GM19035 (cell line): ENCODE results near the gene RTP5.

Source experiments
- ATAC-seq: cut with Tn5 transposase; IDR thresholded peaks from one replicate; pipeline ENCODE4 v1.9.1; 2021; ENCODE audit not compliant: unreplicated experiment

RTP5 gene

GRCh38 chr2:241885946-241886643, 16.6 kb downstream of the RTP5 start:
- ATAC-seq: no peak

DNA sequence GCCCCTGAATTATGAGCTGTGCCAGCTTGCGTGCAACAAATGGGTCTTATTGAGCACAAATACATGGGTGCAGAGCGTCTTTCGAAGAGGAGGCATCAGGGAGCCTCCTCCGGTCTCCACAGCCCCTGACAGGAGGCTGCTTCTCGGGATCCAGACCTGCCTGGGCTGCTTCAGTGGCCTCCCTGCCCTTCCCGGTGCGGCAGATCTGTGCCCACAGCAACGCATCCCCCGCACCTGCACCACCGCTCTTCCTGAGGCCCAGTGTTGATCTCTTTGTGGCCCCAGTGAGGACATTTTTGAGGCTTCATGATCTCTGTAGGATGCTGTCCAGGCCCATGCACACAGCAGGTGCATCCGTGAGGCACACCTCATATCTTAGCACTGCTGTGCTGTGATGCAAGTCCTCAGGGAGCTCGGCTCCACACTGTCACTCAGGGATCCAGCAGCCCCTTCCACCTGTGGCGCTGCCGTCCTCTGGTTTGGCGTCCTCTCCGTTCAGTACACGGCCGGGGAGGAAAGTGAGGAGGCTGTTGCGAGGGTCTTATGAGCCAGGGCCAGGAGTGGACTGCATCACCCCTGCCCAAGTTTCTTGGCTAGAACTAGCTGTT, 17.4 kb downstream of the RTP5 start:
- no peak for ATAC-seq

- no peak for ATAC-seq
These were observed 18.4 kb downstream of the RTP5 start for GRCh38 chr2:241887806-241888522.

GRCh38 chr2:241888641-241889040, 19.1 kb downstream of the RTP5 start:
- no peak for ATAC-seq

DNA sequence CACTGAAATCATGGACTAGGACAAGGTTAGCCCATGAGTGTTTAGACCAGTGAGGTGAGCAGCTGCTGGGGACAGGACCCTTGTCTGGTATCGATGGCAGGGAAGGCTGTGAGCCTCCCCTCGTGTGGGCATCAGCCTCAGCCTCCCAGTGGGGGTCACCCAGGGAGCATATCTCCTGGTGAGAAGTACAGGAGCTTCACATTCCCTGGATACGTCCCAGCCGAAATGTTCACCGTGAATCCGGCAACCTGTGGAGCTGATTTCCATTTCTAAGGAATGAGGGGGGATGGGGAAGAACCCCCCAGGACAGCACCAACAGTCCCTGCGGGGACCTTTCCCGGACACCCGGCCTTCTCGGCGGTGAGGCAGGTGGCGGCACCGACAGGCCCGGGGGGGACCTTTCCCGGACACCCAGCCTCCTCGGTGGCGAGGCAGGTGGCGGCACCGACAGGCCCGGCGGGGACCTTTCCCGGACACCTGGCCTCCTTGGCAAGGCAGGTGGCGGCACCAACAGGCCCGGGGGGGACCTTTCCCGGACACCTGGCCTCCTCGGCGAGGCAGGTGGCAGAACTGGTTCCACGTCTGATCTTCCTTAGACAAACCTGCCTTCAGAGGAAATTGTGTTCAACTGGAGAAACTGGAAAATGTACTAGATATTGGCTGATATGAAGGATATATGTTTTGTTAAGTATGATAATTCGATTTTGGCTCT, 21.2 kb downstream of the RTP5 start:
- no peak for ATAC-seq

DNA sequence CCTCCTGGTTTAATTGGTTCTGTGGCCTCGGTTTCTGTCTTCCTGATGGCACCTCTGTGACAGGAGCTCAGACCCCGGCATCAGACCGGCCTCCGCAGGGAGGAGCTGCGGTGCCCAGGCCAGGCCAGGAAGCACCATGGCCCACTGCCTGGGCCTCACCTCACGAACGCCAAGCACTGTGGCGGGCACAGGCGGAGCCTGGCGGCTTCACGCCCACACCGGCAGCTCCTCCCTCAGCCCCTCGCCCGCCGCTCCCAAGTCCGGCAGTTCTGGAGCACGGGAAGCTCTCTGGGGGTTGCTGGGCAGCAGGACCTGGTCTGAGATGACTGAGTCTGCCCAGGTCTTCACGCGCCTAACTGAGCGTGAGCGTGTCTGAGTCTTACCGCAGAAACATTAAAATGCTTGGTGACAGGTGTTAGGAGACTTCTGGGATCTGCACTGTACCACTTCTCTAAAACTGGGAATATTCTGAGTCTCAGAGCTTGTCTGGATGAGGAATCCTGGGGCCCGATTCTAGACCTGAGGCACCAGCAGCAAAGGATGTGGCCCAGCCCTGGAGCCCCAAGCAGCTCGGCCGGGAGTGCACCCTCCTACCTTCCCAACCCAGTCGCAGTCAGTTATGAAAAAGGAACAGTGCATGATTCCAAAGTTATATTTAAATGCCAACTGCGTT, 21.9 kb downstream of the RTP5 start:
- no peak for ATAC-seq

DNA sequence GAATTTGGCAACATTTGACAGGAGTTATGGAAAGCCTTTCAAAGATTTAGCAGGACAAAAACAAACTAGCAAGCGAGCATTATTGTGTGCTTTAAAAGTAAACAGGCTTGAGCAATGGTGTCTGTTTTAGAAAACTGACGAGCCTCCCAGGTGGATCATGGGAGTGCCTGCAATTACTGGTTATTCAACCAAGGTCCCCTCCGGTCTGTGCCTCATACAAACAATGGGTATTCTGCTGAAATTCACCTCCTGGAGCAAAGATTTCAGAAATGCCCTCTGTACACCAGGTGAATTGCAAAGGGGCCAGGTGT, 22.4 kb downstream of the RTP5 start:
- no peak for ATAC-seq

- no peak for ATAC-seq
These were observed 23.0 kb downstream of the RTP5 start for GRCh38 chr2:241892299-241893137.

DNA sequence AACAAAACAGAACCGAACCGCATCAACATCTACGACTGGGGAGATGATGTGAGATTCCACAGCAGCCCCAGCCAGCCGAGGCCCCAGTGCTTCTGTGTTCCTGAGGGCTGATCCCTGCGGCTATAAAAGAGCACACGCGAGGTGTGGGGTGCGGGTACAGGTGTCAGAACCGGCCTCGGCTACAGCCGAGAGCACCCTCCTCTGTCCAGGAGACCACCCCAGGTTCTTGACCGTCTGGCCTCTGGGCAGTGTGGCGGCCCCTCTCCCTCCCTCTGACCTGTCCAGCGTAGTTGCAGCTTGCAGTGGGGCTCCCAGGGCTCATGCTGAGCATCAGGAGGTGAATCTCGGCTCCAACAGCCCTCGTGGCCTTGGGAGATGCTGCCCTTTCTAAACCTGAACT, 23.7 kb downstream of the RTP5 start:
- ATAC-seq: no peak

DNA sequence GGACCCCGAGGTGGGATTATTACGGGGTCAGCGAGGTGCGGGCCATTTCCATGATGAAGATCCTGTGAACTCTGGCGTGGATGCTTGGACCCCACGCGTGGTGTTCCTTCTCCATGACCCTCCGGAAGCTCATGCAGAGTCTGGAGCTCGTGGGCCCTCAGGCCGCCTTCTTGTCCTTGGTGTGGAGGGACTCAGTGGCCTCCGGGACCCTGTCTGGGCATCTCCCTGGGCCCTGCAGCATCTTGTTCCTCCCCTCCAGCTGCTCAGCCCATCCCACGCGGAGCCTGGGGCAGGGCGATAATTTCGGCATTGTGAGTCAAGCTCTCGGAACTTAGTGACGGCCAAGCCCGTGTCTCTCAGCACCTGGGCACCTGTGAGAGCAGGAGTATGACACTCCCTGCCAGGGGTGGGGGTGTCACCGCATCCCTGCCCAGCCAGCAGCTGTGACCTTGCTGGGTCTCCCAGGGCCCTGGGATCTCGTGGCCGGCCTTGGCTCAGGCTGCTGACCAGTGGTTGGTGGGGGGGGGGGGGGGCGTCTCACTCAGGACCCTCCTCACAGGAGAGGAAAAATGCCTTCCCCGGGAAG, 24.6 kb downstream of the RTP5 start:
- no peak for ATAC-seq

DNA sequence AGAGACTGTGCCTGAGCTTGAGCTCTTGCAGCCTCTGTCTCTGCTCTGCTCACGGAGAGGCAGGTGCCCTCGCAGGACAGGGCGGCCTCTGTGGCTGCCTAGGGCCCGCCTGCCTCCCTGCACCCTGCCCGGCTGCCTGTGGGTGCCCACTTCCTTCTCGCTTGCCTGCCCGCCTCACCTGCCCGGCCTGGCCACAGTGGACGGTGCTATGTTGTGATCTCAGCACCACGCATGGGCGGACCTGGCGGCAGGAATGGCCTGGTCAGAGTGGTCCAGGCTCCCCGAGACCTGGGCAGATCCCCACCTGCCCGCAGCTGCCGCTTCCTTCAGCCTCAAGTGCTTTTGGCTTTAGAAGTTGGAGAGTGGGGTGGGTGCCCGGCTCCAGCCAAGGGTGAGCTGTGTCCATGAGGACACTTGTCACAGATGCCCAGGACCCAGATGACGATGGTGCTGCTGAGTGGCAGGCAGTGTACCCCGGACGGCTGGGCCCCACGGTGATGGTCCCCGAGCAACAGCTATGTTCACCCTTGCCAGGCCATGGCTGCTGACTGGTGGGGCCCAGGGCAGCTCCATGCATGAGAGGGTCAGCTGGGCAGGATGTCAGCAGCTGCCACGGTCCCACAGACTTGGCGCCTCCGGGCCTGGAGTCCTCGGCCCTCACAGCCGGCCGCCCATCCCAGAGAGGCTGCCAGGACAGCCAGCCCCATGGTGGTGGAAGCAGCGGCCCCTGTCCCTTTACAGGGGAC, 25.3 kb downstream of the RTP5 start:
- ATAC-seq: no peak

GRCh38 chr2:241895427-241895711, 25.8 kb downstream of the RTP5 start:
- ATAC-seq: no peak

DNA sequence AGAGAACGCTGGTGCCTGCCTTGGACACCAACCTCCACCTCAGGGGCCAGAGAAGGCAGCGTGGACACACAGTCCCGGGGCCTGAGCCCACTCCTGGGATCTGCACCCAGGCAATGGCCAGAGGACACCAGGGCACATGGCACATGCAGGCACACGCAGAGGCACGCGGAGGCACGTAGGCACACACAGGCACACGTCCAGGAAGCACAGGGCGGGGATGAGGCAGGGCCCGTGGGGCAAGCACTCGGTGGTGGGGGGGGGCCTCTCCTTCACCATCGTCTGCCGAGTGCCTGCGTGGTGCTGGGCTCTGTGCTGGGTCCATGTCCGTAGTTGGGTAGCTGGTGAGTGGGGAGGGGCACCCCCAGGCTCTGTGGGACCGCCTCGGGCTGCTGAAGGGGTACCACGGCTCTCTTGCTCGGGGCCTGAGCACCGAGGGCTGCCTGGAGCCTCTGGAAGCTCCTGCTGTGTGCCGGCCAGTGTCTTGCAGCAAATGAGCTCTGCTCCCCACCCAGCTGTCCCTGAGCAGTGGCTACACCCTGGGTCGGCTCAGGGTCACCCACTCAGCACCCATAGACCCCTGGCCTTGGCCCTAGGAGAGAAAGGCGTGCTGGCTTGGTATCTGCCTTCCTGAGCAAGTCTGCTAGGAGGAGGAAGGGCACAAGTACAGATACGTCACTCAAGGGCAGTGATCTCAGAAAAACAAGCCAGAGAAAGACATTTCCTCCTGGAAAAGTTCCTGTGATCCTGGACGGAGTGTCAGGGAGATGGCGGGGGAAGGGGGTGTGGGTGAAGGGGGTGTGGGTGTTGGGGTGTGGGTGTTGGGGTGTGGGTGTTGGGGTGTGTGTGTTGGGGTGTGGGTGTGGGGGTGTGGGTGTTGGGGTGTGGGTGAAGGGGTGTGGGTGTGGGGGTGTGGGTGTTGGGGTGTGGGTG, 26.4 kb downstream of the RTP5 start:
- no peak for ATAC-seq

GRCh38 chr2:241896746-241897201, 27.2 kb downstream of the RTP5 start:
- no peak for ATAC-seq

GRCh38 chr2:241897231-241897916, 27.8 kb downstream of the RTP5 start:
- no peak for ATAC-seq

GRCh38 chr2:241898463-241899270, 29.1 kb downstream of the RTP5 start:
- ATAC-seq: no peak
